ENCODE results near the gene DEFB114. TPM values are rescaled to one million over a fixed set of nuclear protein-coding genes. Genes with fewer than 3 reads are reported as not detected.

Gene DEFB114, protein sequence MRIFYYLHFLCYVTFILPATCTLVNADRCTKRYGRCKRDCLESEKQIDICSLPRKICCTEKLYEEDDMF
- not detected for polyA plus RNA-seq (2012; ENCODE audit: insufficient read depth, insufficient read length, low read depth)

DNA sequence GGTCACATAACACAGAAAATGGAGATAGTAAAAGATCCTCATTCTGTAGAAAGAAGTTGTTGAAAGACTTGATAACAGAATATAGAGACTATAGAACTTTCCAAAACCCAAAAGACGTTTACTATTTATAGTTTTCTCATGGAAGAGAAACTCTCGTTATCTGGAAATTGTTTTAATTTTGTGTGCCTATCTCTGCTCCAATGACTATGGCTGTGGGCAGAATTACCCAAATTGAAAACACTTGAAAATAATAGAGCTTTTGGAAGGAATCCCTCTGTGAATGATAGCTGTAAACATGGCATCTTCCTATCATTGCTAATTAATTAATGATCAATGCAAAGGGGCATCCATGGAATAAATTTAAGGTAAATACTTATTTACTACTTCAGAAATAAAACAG is at the start of gene DEFB114:
TSS of gene DEFB114 (minus strand) at position 101 of the 400 bp plus-strand sequence. CDS start at position 42, 59 bp downstream.
- H3K27me3 ChIP-seq, result no peaks in the 10 kb centered on the region
- no peak for DNase-seq

GRCh38 chr6:50007819-50008218 is 43.9 kb upstream of the DEFB114 start:
- no peak overlapping the region for H3K4me3 ChIP-seq (ENCODE audit: low read depth, low read length)
- DNase-seq, result no peak
- no peaks in the 10 kb centered on the region for H3K9me3 ChIP-seq
- H3K36me3 ChIP-seq, result no peaks in the 10 kb centered on the region
- no peak for TF ChIP-seq CTCF (IDR thresholded peaks at IDR 0.05; ENCODE audit: low read depth, low read length)
- no peaks in the 10 kb centered on the region for H3K27me3 ChIP-seq
- H3K4me1 ChIP-seq, result no peaks in the 10 kb centered on the region

More for the DNA sequence above, at the start of gene DEFB114:
- no peaks in the 10 kb centered on the region for H3K36me3 ChIP-seq
- TF ChIP-seq CTCF (IDR thresholded peaks at IDR 0.05; ENCODE audit: low read depth, low read length), result no peak
- no peaks in the 10 kb centered on the region for H3K9me3 ChIP-seq
- no peaks in the 10 kb centered on the region for H3K4me1 ChIP-seq
- no peak within 1 kb of the TSS for H3K4me3 ChIP-seq (ENCODE audit: low read depth, low read length)

DNA sequence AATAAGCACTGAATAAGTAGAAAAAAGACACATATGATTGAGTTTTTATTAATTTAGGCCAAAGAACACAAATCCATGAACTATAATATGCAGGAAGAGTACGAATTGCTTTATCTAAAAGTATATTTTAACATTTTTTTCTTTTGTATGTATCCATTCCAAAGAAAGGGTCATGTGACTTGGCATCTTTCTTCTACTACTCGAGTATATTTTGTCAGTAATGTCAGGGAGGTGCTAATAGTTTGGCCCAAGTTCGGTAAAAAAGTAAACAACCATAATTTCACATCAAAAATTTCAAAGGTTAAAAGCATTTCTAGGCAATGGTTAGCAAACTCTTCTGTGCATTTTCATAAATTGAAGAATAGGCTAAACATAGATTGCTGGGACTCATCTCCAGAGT is 39.2 kb upstream of the DEFB114 start:
- H3K27me3 ChIP-seq, result no peaks in the 10 kb centered on the region
- no peak overlapping the region for H3K4me3 ChIP-seq (ENCODE audit: low read depth, low read length)
- DNase-seq, result no peak
- H3K4me1 ChIP-seq, result no peaks in the 10 kb centered on the region
- H3K9me3 ChIP-seq, result no peaks in the 10 kb centered on the region
- TF ChIP-seq CTCF (IDR thresholded peaks at IDR 0.05; ENCODE audit: low read depth, low read length), result no peak
- H3K36me3 ChIP-seq, result no peaks in the 10 kb centered on the region

DNA sequence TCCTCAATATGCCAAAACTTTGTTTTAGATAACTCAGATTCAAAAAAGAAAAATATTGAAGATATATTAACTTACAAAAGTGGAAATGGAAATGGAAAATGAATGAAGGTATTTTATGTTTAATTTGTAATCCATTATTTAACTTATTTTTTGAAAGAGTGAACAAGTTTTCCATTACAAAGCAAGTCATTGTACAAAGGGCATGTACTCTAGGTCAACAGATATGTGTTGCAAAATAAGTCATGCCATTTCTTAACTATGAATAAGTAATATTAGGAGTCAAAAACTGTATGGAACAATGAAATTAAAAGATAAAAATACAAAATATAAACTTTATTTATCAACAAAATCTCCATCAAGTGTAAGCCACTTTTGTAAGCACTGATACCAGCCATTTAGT is 31.3 kb upstream of the DEFB114 start:
- H3K27me3 ChIP-seq, result no peaks in the 10 kb centered on the region

DNA sequence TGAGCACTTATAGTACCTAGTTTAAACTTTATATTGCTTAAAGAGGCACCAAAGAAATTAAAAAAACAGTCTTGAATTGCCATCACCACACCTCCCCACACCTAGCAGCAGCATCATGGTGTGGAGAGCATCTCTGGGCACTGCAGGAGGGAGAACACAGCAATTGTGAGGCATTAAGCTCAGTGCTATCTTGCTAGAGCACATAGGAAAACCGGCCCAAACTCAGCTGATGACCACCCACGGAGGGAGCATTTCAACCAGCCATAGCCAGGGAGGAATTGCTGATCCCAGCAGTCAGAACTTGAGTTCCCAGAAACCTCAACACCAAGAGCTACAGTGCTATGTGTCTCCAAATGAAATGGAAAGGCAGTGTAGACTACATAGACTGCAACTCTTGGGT is 24.9 kb upstream of the DEFB114 start:
- DNase-seq, result no peak
- Histone ChIP-seq H3K9me3 (no peaks in the 10 kb centered on the region), H3K36me3 (no peaks in the 10 kb centered on the region), H3K4me3 (ENCODE audit: low read depth, low read length) (no peak overlapping the region), H3K27me3 (no peaks in the 10 kb centered on the region), H3K4me1 (no peaks in the 10 kb centered on the region)
- TF ChIP-seq CTCF (IDR thresholded peaks at IDR 0.05; ENCODE audit: low read depth, low read length), result no peak

More for the DNA sequence above, 31.3 kb upstream of the DEFB114 start:
- no peak for TF ChIP-seq CTCF (IDR thresholded peaks at IDR 0.05; ENCODE audit: low read depth, low read length)
- no peak for DNase-seq
- no peaks in the 10 kb centered on the region for H3K36me3 ChIP-seq
- no peaks in the 10 kb centered on the region for H3K9me3 ChIP-seq
- H3K4me1 ChIP-seq, result no peaks in the 10 kb centered on the region
- no peak overlapping the region for H3K4me3 ChIP-seq (ENCODE audit: low read depth, low read length)

DNA sequence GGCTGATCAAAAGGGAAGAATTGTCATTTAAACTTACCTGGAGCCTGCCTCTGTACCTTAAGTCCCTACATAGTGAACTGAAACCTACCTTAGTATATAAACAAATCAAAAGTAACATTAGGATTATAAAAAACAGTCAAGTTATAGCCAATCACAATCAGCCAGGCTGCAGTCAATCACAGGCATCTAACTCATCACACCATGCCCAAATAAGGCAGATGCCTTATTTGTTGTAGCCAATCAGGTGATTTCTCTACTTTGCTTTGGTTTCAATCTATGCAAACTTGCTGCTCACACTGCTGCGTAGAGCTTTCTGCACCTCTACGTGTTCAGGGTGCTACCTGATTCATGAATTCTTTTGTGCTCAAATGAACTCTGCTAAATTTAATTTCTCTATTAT is 23.8 kb upstream of the DEFB114 start:
- no peak for DNase-seq
- no peaks in the 10 kb centered on the region for H3K36me3 ChIP-seq
- TF ChIP-seq CTCF (IDR thresholded peaks at IDR 0.05; ENCODE audit: low read depth, low read length), result no peak
- H3K4me3 ChIP-seq (ENCODE audit: low read depth, low read length), result no peak overlapping the region
- no peaks in the 10 kb centered on the region for H3K27me3 ChIP-seq
- no peaks in the 10 kb centered on the region for H3K9me3 ChIP-seq
- H3K4me1 ChIP-seq, result no peaks in the 10 kb centered on the region

Measured in BE2C (cell line).